Measurements from ENCODE around the gene TLDC2. TPM values are rescaled to one million over a fixed set of nuclear protein-coding genes. Genes with fewer than 3 reads are reported as not detected.
"Not testable (repeated sequence)": the region's sequence is repeated elsewhere in the genome, so short reads cannot be mapped to it uniquely, and the experiment has no call there.

Gene TLDC2
- total RNA-seq, 1 experiment from 2014 or later: 1.1 TPM

GRCh38 chr20:36926653-36927200 lies 50.8 kb downstream of the TLDC2 start:
- intact Hi-C loops (cut with micrococcal nuclease; ENCODE audit: unreplicated experiment): no loop called here
- DNase-seq: no peak
- CTCF ChIA-PET: no interaction called here
- peaks cover 24% of the 10 kb centered on the region for H3K4me1 Mint-ChIP-seq (ENCODE audit: low read depth, unreplicated experiment)
- no TSS peak for BruUV-seq (replicated peaks)
- no peak for TF ChIP-seq CTCF (IDR thresholded peaks at IDR 0.05; ENCODE audit: unreplicated experiment)
- H3K27me3 Mint-ChIP-seq (ENCODE audit: unreplicated experiment): no peaks in the 10 kb centered on the region
- no peak overlapping the region for H3K4me3 Mint-ChIP-seq (ENCODE audit: low read depth, unreplicated experiment)
- H3K9me3 Mint-ChIP-seq (ENCODE audit: low read depth, unreplicated experiment): no peaks in the 10 kb centered on the region
- peaks cover 37% of the 10 kb centered on the region for H3K36me3 Mint-ChIP-seq (ENCODE audit: insufficient read depth, unreplicated experiment)
- no peak overlapping the region for H3K27ac Mint-ChIP-seq (ENCODE audit: unreplicated experiment)

GRCh38 chr20:36927704-36928103 lies 51.8 kb downstream of the TLDC2 start:
- H3K27ac Mint-ChIP-seq (ENCODE audit: unreplicated experiment): no peak overlapping the region
- TF ChIP-seq CTCF (IDR thresholded peaks at IDR 0.05; ENCODE audit: unreplicated experiment): no peak
- no peaks in the 10 kb centered on the region for H3K9me3 Mint-ChIP-seq (ENCODE audit: low read depth, unreplicated experiment)
- no peaks in the 10 kb centered on the region for H3K27me3 Mint-ChIP-seq (ENCODE audit: unreplicated experiment)
- CTCF ChIA-PET: no interaction called here
- BruUV-seq (replicated peaks): no TSS peak
- H3K4me1 Mint-ChIP-seq (ENCODE audit: low read depth, unreplicated experiment): peaks cover 30% of the 10 kb centered on the region
- intact Hi-C loops (cut with micrococcal nuclease; ENCODE audit: unreplicated experiment): no loop called here
- H3K36me3 Mint-ChIP-seq (ENCODE audit: insufficient read depth, unreplicated experiment): peaks cover 37% of the 10 kb centered on the region
- no peak for DNase-seq
- no peak overlapping the region for H3K4me3 Mint-ChIP-seq (ENCODE audit: low read depth, unreplicated experiment)

GRCh38 chr20:36929290-36929689 lies 53.4 kb downstream of the TLDC2 start:
- no peak overlapping the region for H3K4me3 Mint-ChIP-seq (ENCODE audit: low read depth, unreplicated experiment)
- intact Hi-C loops (cut with micrococcal nuclease; ENCODE audit: unreplicated experiment): no loop called here
- DNase-seq: no peak
- no peak overlapping the region for H3K27ac Mint-ChIP-seq (ENCODE audit: unreplicated experiment)
- H3K9me3 Mint-ChIP-seq (ENCODE audit: low read depth, unreplicated experiment): no peaks in the 10 kb centered on the region
- BruUV-seq (replicated peaks): no TSS peak
- no peak for TF ChIP-seq CTCF (IDR thresholded peaks at IDR 0.05; ENCODE audit: unreplicated experiment)
- CTCF ChIA-PET: interaction anchor here (0.6 kb wide), 1 partner anchor 10 kb away, joined by 5 read pairs; no protein-coding TSS in a partner anchor
- peaks cover 37% of the 10 kb centered on the region for H3K36me3 Mint-ChIP-seq (ENCODE audit: insufficient read depth, unreplicated experiment)
- no peaks in the 10 kb centered on the region for H3K27me3 Mint-ChIP-seq (ENCODE audit: unreplicated experiment)
- peaks cover 25% of the 10 kb centered on the region for H3K4me1 Mint-ChIP-seq (ENCODE audit: low read depth, unreplicated experiment)

- Mint-ChIP-seq H3K4me1 (ENCODE audit: low read depth, unreplicated experiment) (peaks cover 21% of the 10 kb centered on the region), H3K27ac (ENCODE audit: unreplicated experiment) (no peak overlapping the region), H3K4me3 (ENCODE audit: low read depth, unreplicated experiment) (no peak overlapping the region), H3K9me3 (ENCODE audit: low read depth, unreplicated experiment) (no peaks in the 10 kb centered on the region), H3K36me3 (ENCODE audit: insufficient read depth, unreplicated experiment) (peaks cover 34% of the 10 kb centered on the region), H3K27me3 (ENCODE audit: unreplicated experiment) (no peaks in the 10 kb centered on the region)
- no TSS peak for BruUV-seq (replicated peaks)
- intact Hi-C loops (cut with micrococcal nuclease; ENCODE audit: unreplicated experiment): no loop called here
- TF ChIP-seq CTCF (IDR thresholded peaks at IDR 0.05; ENCODE audit: unreplicated experiment): no peak
- CTCF ChIA-PET: interaction anchor here (0.7 kb wide), 1 partner anchor 95 kb away, joined by 3 read pairs; no protein-coding TSS in a partner anchor
- no peak for DNase-seq
Measured at GRCh38 chr20:36929691-36930090, 53.8 kb downstream of the TLDC2 start.

- H3K36me3 Mint-ChIP-seq (ENCODE audit: insufficient read depth, unreplicated experiment): peaks cover 26% of the 10 kb centered on the region
- H3K4me3 Mint-ChIP-seq (ENCODE audit: low read depth, unreplicated experiment); H3K27ac Mint-ChIP-seq (ENCODE audit: unreplicated experiment); BruUV-seq (replicated peaks); DNase-seq; H3K27me3 Mint-ChIP-seq (ENCODE audit: unreplicated experiment); H3K9me3 Mint-ChIP-seq (ENCODE audit: low read depth, unreplicated experiment); intact Hi-C loops (cut with micrococcal nuclease; ENCODE audit: unreplicated experiment): not testable (repeated sequence)
- CTCF ChIA-PET: interaction anchor here (0.6 kb wide), 1 partner anchor 322 kb away, joined by 4 read pairs; no protein-coding TSS in a partner anchor
- H3K4me1 Mint-ChIP-seq (ENCODE audit: low read depth, unreplicated experiment): peaks cover 11% of the 10 kb centered on the region
Measured at GRCh38 chr20:36932067-36932466, 56.1 kb downstream of the TLDC2 start.

Measured in Calu3 (cell line).